Gastrocnemius medialis (tissue), 4 donors: ENCODE results near the gene PHKG2. TPM values are rescaled to one million over a fixed set of nuclear protein-coding genes. Genes with fewer than 3 reads are reported as not detected.
A peak's percentile ranks its signal among the peaks of the same experiment; 100 is the strongest.

Experiments used
- ATAC-seq, 2 donors: fragments of 150-250 bp; one replicate each; pipeline ENCODE4 v1.9.1; 2016
- DNase-seq, 2 donors: peaks; one replicate each; pipeline ENCODE4 v3.0.0-alpha.2; 2019
- H3K27ac ChIP-seq, 4 donors: fragments of 200-600 bp; sonication (generic); 1 replicate in 1 of 4; 2 replicates in 3 of 4; pipeline ENCODE4 v1.5.1; 2016 to 2018; ENCODE audit warnings: mild to moderate bottlenecking in 2 of 4, moderate library complexity in 1 of 4
- H3K27me3 ChIP-seq, 3 donors: fragments of 200-600 bp; sonication (generic) in 2 of 3; 1 replicate in 1 of 3; 2 replicates in 2 of 3; pipeline versions ENCODE4 v1.5.1 to v1.6.0; 2016 to 2019; ENCODE audit warnings: mild to moderate bottlenecking in 1 of 3, moderate library complexity in 1 of 3
- H3K36me3 ChIP-seq, 2 donors: fragments of 200-600 bp; sonication (generic) in 1 of 2; one replicate each; pipeline ENCODE4 v1.5.1; 2017 to 2018
- H3K4me1 ChIP-seq, 2 donors: fragments of 200-600 bp; sonication (generic) in 1 of 2; one replicate each; pipeline ENCODE4 v1.5.1; 2016 to 2017; ENCODE audit warnings: mild to moderate bottlenecking in 2 of 2
- H3K4me3 ChIP-seq, 4 donors: fragments of 200-600 bp; sonication (generic) in 3 of 4; 1 replicate in 1 of 4; 2 replicates in 3 of 4; pipeline ENCODE4 v1.5.1; 2016 to 2019; ENCODE audit warnings: mild to moderate bottlenecking in 2 of 4
- H3K9me3 ChIP-seq, 3 donors: fragments of 200-600 bp; sonication (generic) in 2 of 3; 1 replicate in 1 of 3; 2 replicates in 2 of 3; pipeline ENCODE4 v1.5.1; 2016 to 2019
- CTCF ChIP-seq, 5 experiments: fragments of 450-650 bp in 3 of 5; fragments of 200-600 bp in 2 of 5; sonication (generic) in 2 of 5; IDR thresholded peaks in 4 of 5; conservative IDR thresholded peaks in 1 of 5; 1 replicate in 4 of 5; 2 replicates in 1 of 5; pipeline ENCODE4 v1.5.1; 2016 to 2019; ENCODE audit warnings: antibody characterized with exemption in 5 of 5, mild to moderate bottlenecking in 3 of 5, moderate library complexity in 3 of 5
- POLR2A ChIP-seq, 2 donors: fragments of 450-650 bp; IDR thresholded peaks; one replicate each; pipeline ENCODE4 v1.6.1; 2017; ENCODE audit warnings: antibody characterized with exemption in 2 of 2, mild to moderate bottlenecking in 2 of 2, moderate library complexity in 2 of 2
- in situ Hi-C, 4 donors: fragments of 200-750 bp; cut with MboI; loops; one replicate each; pipeline versions ENCODE4 v1.15.0 to v1.8.0; 2017; ENCODE audit warnings: low sequenced_read_pairs in 4 of 4
- intact Hi-C: fragments of 100-400 bp; cut with DNase I; formaldehyde crosslinking; loops from one replicate; pipeline ENCODE4 v1.15.1; 2023; ENCODE audit warnings: low total_unique reads
- total RNA-seq, 4 donors: library from RNA; depleted of rRNA; stranded (reverse); fragments of >200 nt; gene quantifications; one replicate each; pipeline versions ENCODE4 v1.1.0 to v1.2.3, GENCODE V29; 2016

Gene PHKG2
- total RNA-seq, 4 donors from 2014 or later, result 8.8 to 30.0 (median 21.6) TPM

DNA sequence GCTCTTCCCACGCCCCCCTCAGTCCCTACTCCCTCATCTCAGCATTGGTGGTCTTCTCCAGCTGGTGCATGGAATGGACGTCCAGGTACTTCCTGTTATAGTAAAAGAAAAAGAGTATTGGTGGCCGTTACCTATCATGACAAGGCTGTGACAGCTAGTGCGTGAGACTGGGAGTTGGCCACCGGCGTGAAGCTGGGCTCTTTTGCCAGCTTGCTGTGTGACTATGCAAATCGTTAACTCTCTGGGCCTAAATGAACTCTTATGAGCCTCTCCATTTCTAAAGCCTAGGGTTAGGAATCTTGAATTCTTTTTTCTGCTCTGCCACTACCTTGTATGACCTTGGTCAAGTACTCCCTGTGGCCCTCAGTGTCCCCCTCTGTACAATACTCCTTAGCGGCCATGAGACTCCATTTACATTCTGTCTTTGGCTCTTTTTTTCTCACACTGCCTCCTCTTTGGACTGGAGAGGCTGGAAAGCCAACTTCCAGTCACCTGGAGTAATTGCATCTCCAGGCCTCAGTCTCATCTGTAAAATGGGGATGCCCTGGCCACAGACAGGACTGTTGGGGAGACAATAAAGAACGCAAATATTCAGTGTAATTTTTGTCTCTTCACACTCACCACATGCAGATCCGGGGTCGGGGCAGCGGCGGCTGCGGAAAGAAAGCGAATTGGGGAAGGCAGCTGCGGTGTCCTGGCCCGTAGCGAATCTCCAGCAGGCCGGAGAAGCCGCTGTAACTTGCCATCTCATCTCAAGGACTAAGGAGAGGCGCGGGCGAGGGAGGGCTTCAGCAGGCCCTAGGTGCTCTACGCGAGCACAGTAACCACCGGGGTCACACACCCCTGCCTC, 12.6 kb downstream of the PHKG2 start:
- TF ChIP-seq CTCF (IDR thresholded peaks at IDR 0.05 in 4 of 5, conservative IDR thresholded peaks at IDR 0.05 in 1 of 5), result no peak
- peak in 1 of 2 donors; percentile 21 for TF ChIP-seq POLR2A (IDR thresholded peaks at IDR 0.05)
- in situ Hi-C loops (no loop called here), intact Hi-C loops (no loop called here)
- Histone ChIP-seq H3K9me3 (no peaks in the 10 kb centered on the region), H3K4me3 (peak overlapping the region; percentile 77 to 96 (median 92)), H3K27ac (peak overlapping the region in 3 of 4 donors; percentile 91 to 96 (median 95)), H3K36me3 (peaks cover 0 to 51% of the 10 kb centered on the region in 2 donors), H3K27me3 (no peaks in the 10 kb centered on the region), H3K4me1 (peaks cover 18 to 23% of the 10 kb centered on the region in 2 donors)
- no peak for ATAC-seq
- DNase-seq, result no peak

DNA sequence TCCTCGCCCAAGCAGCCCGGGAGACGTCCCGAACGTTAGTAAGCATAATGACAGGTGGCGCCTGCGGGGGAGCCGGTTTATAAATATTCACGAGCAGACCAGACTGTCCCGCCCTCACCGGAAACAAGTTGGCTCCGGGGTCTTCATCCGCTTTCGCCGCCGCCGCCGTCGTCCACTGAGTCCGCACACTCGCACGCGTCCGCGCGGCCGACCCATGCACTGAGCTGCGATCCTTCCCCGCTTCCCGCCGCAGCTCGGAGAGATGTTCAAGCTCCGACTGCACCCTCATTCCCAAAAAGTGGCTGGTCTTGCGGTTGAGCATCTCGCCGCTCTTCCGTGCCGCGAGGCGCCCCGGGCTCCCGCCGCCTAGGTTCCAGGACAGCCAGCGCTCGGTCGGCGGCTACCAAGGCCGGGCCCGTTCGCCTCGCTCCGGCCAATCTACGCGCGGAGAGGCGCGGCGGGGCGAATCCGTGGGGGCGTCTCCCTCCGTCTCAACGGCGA, 13.3 kb downstream of the PHKG2 start:
- Histone ChIP-seq H3K9me3 (no peaks in the 10 kb centered on the region), H3K27ac (peak overlapping the region; percentile 91 to 96 (median 94)), H3K4me3 (peak overlapping the region; percentile 77 to 96 (median 92)), H3K36me3 (peaks cover 0 to 53% of the 10 kb centered on the region in 2 donors), H3K27me3 (no peaks in the 10 kb centered on the region), H3K4me1 (peaks cover 18 to 23% of the 10 kb centered on the region in 2 donors)
- in situ Hi-C loops (no loop called here), intact Hi-C loops (no loop called here)
- DNase-seq (peak in 1 of 2 donors; percentile 22), ATAC-seq (peak; percentile 7 to 20)
- no peak for TF ChIP-seq CTCF (IDR thresholded peaks at IDR 0.05 in 4 of 5, conservative IDR thresholded peaks at IDR 0.05 in 1 of 5)
- TF ChIP-seq POLR2A (IDR thresholded peaks at IDR 0.05), result no peak

GRCh38 chr16:30761928-30762902, 14.0 kb downstream of the PHKG2 start, which contains the start of the genes CFAP119 and RNF40:
CFAP119 (minus strand) TSS chr16:30762062; CDS start chr16:30761748, 314 bp downstream.
RNF40 (plus strand) TSS chr16:30762322; CDS start chr16:30762546, 224 bp downstream.
- H3K4me3 ChIP-seq, result peak within 1 kb of the TSS; percentile 77 to 96 (median 92)
- in situ Hi-C loops (no loop called here), intact Hi-C loops (loop anchor here (1.0 kb wide), 1 partner anchor 14 kb away; the partner anchor contains the start of gene PHKG2)
- no peaks in the 10 kb centered on the region for H3K9me3 ChIP-seq
- DNase-seq (peak; percentile 96 to 98), ATAC-seq (peak; percentile 98 to 99)
- H3K4me1 ChIP-seq, result peaks cover 18 to 23% of the 10 kb centered on the region in 2 donors
- TF ChIP-seq CTCF (IDR thresholded peaks at IDR 0.05 in 4 of 5, conservative IDR thresholded peaks at IDR 0.05 in 1 of 5), result no peak
- TF ChIP-seq POLR2A (IDR thresholded peaks at IDR 0.05), result peak; percentile 79 to 92
- H3K27me3 ChIP-seq, result no peaks in the 10 kb centered on the region
- H3K36me3 ChIP-seq, result peaks cover 0 to 53% of the 10 kb centered on the region in 2 donors
- H3K27ac ChIP-seq, result peak within 1 kb of the TSS; percentile 91 to 96 (median 94)
